B cell (primary cell): ENCODE results near the gene RIN3. TPM values are rescaled to one million over a fixed set of nuclear protein-coding genes. Genes with fewer than 3 reads are reported as not detected.

ENCODE experiments used
- ATAC-seq: fragments of 200-7000 bp; cut with Tn5 transposase; one replicate; pipeline ENCODE4 v1.10.0; 2021; ENCODE audit warnings: low read depth, mild to moderate bottlenecking, moderate number of reproducible peaks, moderate library complexity
- CTCF ChIA-PET: fragments of 350-600 bp; sonication (Branson Sonifier 250); formaldehyde crosslinking; loops from one replicate; lab custom pipeline; 2021; ENCODE audit warnings: antibody characterized with exemption, inconsistent platforms; lab: Charles Lee
- POLR2A ChIA-PET: fragments of 350-600 bp; sonication (Branson Sonifier 250); formaldehyde crosslinking; loops from one replicate; lab custom pipeline; 2021; ENCODE audit warnings: antibody characterized with exemption; lab: Charles Lee
- DNase-seq: peaks from one replicate; pipeline ENCODE4 v3.0.0; 2013
- H2AFZ ChIP-seq: 2 replicates; pipeline ENCODE4 v1.6.1; 2012; ENCODE audit warnings: mild to moderate bottlenecking, low read depth, low read length; ENCODE audit not compliant: insufficient read depth, poor library complexity, severe bottlenecking
- H3K27ac ChIP-seq, 2 donors: 1 replicate in 1 of 2; 2 replicates in 1 of 2; pipeline ENCODE4 v1.5.1; 2012 to 2013; ENCODE audit warnings: low read length in 2 of 2, mild to moderate bottlenecking in 2 of 2, moderate library complexity in 1 of 2
- H3K27me3 ChIP-seq, 4 experiments: fragments of 200-600 bp in 1 of 4; sonication (generic) in 1 of 4; replicated peaks in 1 of 4; 1 replicate in 2 of 4; 2 replicates in 2 of 4; pipeline versions ENCODE4 v1.6.1 to v1.7.0; 2013 to 2016; ENCODE audit warnings: low read length in 3 of 4, mild to moderate bottlenecking in 2 of 4, mixed read lengths in 1 of 4, moderate library complexity in 1 of 4; ENCODE audit not compliant: insufficient read depth in 4 of 4, control insufficient read depth in 3 of 4; ENCODE audit errors: control extremely low read depth in 1 of 4
- H3K36me3 ChIP-seq, 2 experiments: replicated peaks in 1 of 2; 1 replicate in 1 of 2; 2 replicates in 1 of 2; pipeline versions ENCODE4 v1.6.1 to v1.7.1; 2013; ENCODE audit warnings: low read length in 1 of 2; ENCODE audit not compliant: insufficient read depth in 2 of 2, control insufficient read depth in 1 of 2; ENCODE audit errors: control extremely low read depth in 1 of 2, extremely low read depth in 1 of 2
- H3K4me1 ChIP-seq, 2 donors: fragments of 200-600 bp in 1 of 2; sonication (generic) in 1 of 2; 1 replicate in 1 of 2; 2 replicates in 1 of 2; pipeline versions ENCODE4 v1.5.1 to v1.6.1; 2013 to 2017; ENCODE audit warnings: low read length in 2 of 2; ENCODE audit not compliant: control insufficient read depth in 2 of 2, insufficient read depth in 2 of 2
- H3K4me2 ChIP-seq: replicated peaks from 2 replicates; pipeline ENCODE3; 2012; ENCODE audit warnings: mild to moderate bottlenecking, low read depth, low read length; ENCODE audit not compliant: poor library complexity, severe bottlenecking
- H3K4me3 ChIP-seq, 5 experiments: fragments of 200-600 bp in 1 of 5; sonication (generic) in 1 of 5; 1 replicate in 3 of 5; 2 replicates in 2 of 5; pipeline versions ENCODE4 v1.5.1 to v1.7.0; 2011 to 2016; ENCODE audit warnings: low read length in 4 of 5, mild to moderate bottlenecking in 4 of 5, low read depth in 2 of 5, control low read depth in 1 of 5, moderate library complexity in 1 of 5; ENCODE audit not compliant: insufficient read depth in 1 of 5; ENCODE audit errors: control extremely low read depth in 1 of 5, extremely low read depth in 1 of 5
- H3K79me2 ChIP-seq: fragments of 200-600 bp; sonication (generic); one replicate; pipeline ENCODE4 v1.6.0; 2016; ENCODE audit warnings: low read length; ENCODE audit not compliant: control insufficient read depth, insufficient read depth
- H3K9ac ChIP-seq: fragments of 200-600 bp; sonication (generic); 2 replicates; pipeline ENCODE4 v1.6.1; 2017; ENCODE audit warnings: mild to moderate bottlenecking, low read length, moderate library complexity
- H3K9me3 ChIP-seq, 3 donors: one replicate each; pipeline versions ENCODE4 v1.6.1 to v1.7.1; 2013; ENCODE audit warnings: low read length in 2 of 3; ENCODE audit not compliant: control insufficient read depth in 2 of 3, insufficient read depth in 1 of 3; ENCODE audit errors: control extremely low read depth in 1 of 3
- H4K20me1 ChIP-seq: 2 replicates; pipeline ENCODE4 v1.6.0; 2012; ENCODE audit warnings: mild to moderate bottlenecking, low read length; ENCODE audit not compliant: insufficient read depth, control insufficient read depth, poor library complexity, severe bottlenecking
- H3K27ac Mint-ChIP-seq: one replicate; pipeline ENCODE4 v1.8.0; 2021; ENCODE audit warnings: mixed read lengths
- H3K27me3 Mint-ChIP-seq: one replicate; pipeline ENCODE4 v1.8.0; 2021; ENCODE audit warnings: mixed read lengths
- H3K4me1 Mint-ChIP-seq: one replicate; pipeline ENCODE4 v1.8.0; 2021; ENCODE audit warnings: mixed read lengths
- H3K4me3 Mint-ChIP-seq: one replicate; pipeline ENCODE4 v1.8.0; 2021; ENCODE audit warnings: mixed read lengths
- H3K9me3 Mint-ChIP-seq: one replicate; pipeline ENCODE4 v1.8.0; 2022; ENCODE audit warnings: mixed read lengths; ENCODE audit not compliant: insufficient read depth
- EZH2 ChIP-seq: IDR thresholded peaks from 2 replicates; pipeline ENCODE4 v1.6.1; 2012; ENCODE audit warnings: borderline replicate concordance, low read depth, mild to moderate bottlenecking, moderate library complexity, low read length; ENCODE audit not compliant: insufficient read depth, poor library complexity, severe bottlenecking
- WGBS: methylation state at CpG from one replicate; pipeline ENCODE4 v1.1.5; 2013; ENCODE audit warnings: missing lambda C conversion rate; ENCODE audit not compliant: insufficient coverage; 5-methylcytosine and 5-hydroxymethylcytosine counted together
- intact Hi-C: fragments of 100-400 bp; cut with micrococcal nuclease; formaldehyde crosslinking; loops from one replicate; pipeline ENCODE4 v1.10.0; 2022
- polyA plus RNA-seq: library from polyadenylated mRNA; depleted of rRNA; stranded (reverse); fragments of >200 nt; gene quantifications from 2 replicates; pipeline ENCODE4 v1.2.3, GENCODE V29; 2012
- total RNA-seq, 2 donors: library from RNA; stranded (reverse); fragments of 120-200 nt in 1 of 2; gene quantifications; 1 replicate in 1 of 2; 2 replicates in 1 of 2; pipeline versions ENCODE4 v1.2.3 to v1.2.4, GENCODE V29; 2013 to 2022
- TF ChIP-seq, protein P1 (sequence below): fragments of 200-600 bp; IDR thresholded peaks from one replicate; pipeline ENCODE4 v1.8.0; 2022; ENCODE audit warnings: antibody characterized with exemption, mild to moderate bottlenecking

RIN3 gene
- total and polyA plus RNA-seq, 2 donors (not counting 1 experiment from before 2014, with no cell fraction given), result 62.1 to 123 TPM

DNA sequence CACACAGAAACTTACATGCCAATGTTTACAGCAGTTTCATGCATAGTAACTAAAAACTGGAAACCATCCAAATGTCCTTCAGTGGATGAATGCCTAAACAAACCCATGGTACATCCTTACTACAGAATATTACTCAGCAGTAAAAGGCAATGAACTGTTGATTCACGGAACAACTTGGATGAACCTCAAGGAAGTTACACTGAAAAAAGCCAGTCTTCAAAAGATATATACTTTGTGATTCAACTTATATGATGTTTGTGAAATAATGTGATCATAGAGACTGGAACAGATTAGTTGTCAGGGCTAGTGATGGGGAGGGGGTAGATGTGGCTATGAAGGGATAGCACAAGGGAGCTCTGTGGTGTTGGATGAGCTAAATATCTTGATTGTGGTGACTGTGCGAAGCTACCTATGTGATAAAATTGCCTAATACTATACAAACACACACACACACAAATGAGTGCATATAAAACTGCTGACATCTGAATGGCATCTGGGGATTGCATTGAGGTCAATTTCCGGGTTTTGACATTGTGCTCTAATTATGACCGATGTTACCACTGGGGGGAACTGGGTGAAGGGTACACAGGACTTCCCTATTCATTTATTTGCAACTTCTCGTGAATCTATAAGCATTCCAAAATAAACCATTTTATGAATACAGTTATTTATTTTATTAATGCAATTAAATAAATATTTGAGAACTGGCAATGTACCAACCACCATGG, 94.3 kb downstream of the RIN3 start:
- no peaks in the 10 kb centered on the region for H4K20me1 ChIP-seq
- H3K27ac ChIP-seq, result no peak overlapping the region
- no peak overlapping the region for H3K4me2 ChIP-seq
- CTCF ChIA-PET, result interaction anchor here (3.2 kb wide), 1 partner anchor 19 kb away, joined by 14 read pairs; no protein-coding TSS in a partner anchor
- POLR2A ChIA-PET, result no interaction called here
- H3K9me3 Mint-ChIP-seq, result no peaks in the 10 kb centered on the region
- no peak for DNase-seq
- H3K4me1 ChIP-seq, result peaks cover 18 to 25% of the 10 kb centered on the region in 2 donors
- H3K4me3 Mint-ChIP-seq, result no peak overlapping the region
- no peaks in the 10 kb centered on the region for H3K27me3 ChIP-seq
- no CpG with 5 or more reads among the region's 5 CpGs for WGBS
- H2AFZ ChIP-seq, result no peak overlapping the region
- intact Hi-C loops, result no loop called here
- peaks cover 3 to 18% (median 14%) of the 10 kb centered on the region in 3 donors for H3K9me3 ChIP-seq
- H3K36me3 ChIP-seq, result no peaks in the 10 kb centered on the region
- no peak overlapping the region for H3K4me3 ChIP-seq
- ATAC-seq, result no peak
- peaks cover 46% of the 10 kb centered on the region for H3K4me1 Mint-ChIP-seq
- TF ChIP-seq, protein P1, sequence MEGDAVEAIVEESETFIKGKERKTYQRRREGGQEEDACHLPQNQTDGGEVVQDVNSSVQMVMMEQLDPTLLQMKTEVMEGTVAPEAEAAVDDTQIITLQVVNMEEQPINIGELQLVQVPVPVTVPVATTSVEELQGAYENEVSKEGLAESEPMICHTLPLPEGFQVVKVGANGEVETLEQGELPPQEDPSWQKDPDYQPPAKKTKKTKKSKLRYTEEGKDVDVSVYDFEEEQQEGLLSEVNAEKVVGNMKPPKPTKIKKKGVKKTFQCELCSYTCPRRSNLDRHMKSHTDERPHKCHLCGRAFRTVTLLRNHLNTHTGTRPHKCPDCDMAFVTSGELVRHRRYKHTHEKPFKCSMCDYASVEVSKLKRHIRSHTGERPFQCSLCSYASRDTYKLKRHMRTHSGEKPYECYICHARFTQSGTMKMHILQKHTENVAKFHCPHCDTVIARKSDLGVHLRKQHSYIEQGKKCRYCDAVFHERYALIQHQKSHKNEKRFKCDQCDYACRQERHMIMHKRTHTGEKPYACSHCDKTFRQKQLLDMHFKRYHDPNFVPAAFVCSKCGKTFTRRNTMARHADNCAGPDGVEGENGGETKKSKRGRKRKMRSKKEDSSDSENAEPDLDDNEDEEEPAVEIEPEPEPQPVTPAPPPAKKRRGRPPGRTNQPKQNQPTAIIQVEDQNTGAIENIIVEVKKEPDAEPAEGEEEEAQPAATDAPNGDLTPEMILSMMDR, result no peak
- TF ChIP-seq EZH2, result no peak
- no peak overlapping the region for H3K9ac ChIP-seq
- H3K27me3 Mint-ChIP-seq, result no peaks in the 10 kb centered on the region
- H3K79me2 ChIP-seq, result peaks cover 9% of the 10 kb centered on the region
- H3K27ac Mint-ChIP-seq, result no peak overlapping the region

DNA sequence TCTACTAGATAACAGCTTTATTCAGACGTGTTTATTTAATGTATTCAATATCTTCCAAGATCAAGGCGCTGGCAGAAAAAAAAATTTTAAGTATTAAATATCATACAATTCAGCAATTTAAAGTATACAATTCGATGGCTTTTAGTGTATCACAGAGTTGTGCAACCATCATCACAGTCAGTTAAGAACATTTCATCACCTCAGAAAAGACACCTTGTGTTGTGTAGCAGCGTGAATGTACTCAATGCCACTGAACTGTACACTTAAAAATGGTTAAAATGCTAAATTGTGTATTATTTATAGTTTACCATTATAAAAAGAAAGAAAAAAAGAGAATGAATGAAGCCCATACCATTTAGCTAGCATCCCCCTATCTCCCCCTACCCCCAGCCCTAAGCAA, 96.4 kb downstream of the RIN3 start:
- Histone ChIP-seq H3K4me3 (no peak overlapping the region), H2AFZ (no peak overlapping the region), H3K4me1 (peaks cover 36 to 46% of the 10 kb centered on the region in 2 donors), H4K20me1 (no peaks in the 10 kb centered on the region), H3K27me3 (no peaks in the 10 kb centered on the region), H3K36me3 (no peaks in the 10 kb centered on the region), H3K79me2 (peaks cover 17% of the 10 kb centered on the region), H3K27ac (no peak overlapping the region), H3K9me3 (peaks cover 3 to 18% (median 14%) of the 10 kb centered on the region in 3 donors), H3K4me2 (peak overlapping the region; percentile 46), H3K9ac (no peak overlapping the region)
- Mint-ChIP-seq H3K27ac (peak overlapping the region; percentile 80), H3K27me3 (no peaks in the 10 kb centered on the region), H3K4me1 (peaks cover 55% of the 10 kb centered on the region), H3K9me3 (no peaks in the 10 kb centered on the region), H3K4me3 (no peak overlapping the region)
- ChIA-PET POLR2A (interaction anchor here (0.6 kb wide), 1 partner anchor 1754 kb away, joined by 5 read pairs; no protein-coding TSS in a partner anchor), CTCF (interaction anchor here (0.9 to 3.2 kb wide), 14 partner anchors 13 to 172 kb away, joined by 3 to 18 read pairs (median 4); no protein-coding TSS in a partner anchor)
- no peak for ATAC-seq
- no peak for DNase-seq
- no CpG with 5 or more reads among the region's 4 CpGs for WGBS
- intact Hi-C loops, result loop anchor here (10.0 kb wide), 3 partner anchors 55 to 485 kb away; partner anchors contain the start of genes CPSF2 and NDUFB1
- TF ChIP-seq, protein P1, result no peak
